Adipose tissue (tissue), 3 donors: ENCODE measurements around the gene COL23A1. TPM values are rescaled to one million over a fixed set of nuclear protein-coding genes. Genes with fewer than 3 reads are reported as not detected.
"Not testable (repeated sequence)": the region's sequence is repeated elsewhere in the genome, so short reads cannot be mapped to it uniquely, and the experiment has no call there.

Experiments
- H3K27ac ChIP-seq: one replicate; pipeline ENCODE4 v1.5.1; 2013; ENCODE audit warnings: low read depth, low read length
- WGBS, 3 donors: extraction: QIAGEN DNeasy Blood & Tissue Kit; methylation state at CpG; one replicate each; pipeline ENCODE4 v1.1.7; 2013; 5-methylcytosine and 5-hydroxymethylcytosine counted together
- polyA plus RNA-seq, 3 donors: library from polyadenylated mRNA; stranded (reverse); fragments of 200-250 nt; gene quantifications; one replicate each; pipeline ENCODE4 v1.2.3, GENCODE V29; 2013
- donor health status: healthy with polysubstance abuse.
- donor health status: Bipolar disorder and iron deficiency.
- donor health status: healthy.

Gene COL23A1
- polyA plus RNA-seq, 3 donors = 0.07 to 0.85 (median 0.45) TPM

DNA sequence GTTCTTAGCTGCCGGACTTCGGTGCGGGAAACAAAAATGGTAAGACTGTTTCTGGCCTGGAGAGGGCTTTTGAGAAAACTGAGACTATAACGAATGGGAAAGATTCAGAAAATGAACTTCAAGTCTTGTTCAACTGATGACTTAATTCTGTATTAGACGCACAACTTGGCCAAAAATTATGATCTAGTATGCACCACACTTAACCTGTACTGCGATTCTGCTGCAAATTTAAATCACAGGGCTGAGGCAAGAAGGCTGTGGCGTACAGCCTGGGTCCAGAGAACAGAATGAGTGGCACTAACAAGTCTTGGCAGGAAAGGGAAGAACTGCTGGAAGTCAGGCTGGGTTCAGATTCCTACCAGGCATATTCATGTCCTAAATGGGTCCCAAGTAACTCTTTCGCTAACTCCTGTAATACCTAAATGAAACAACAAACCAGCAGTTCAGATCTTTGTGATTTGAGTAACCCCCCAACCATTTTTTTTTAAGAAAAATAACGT lies 781 bp upstream of the COL23A1 start:
- WGBS, 3 donors = 36 to 40% (median 38%) methylated on average over 9 of the region's 9 CpGs
- H3K27ac ChIP-seq = no peak overlapping the region

- H3K27ac ChIP-seq = no peak overlapping the region
- 8 to 10% (median 9%) methylated on average over 71 to 91 of the region's 91 CpGs for WGBS, 3 donors
Measured at GRCh38 chr5:178589180-178590140, 733 bp downstream of the COL23A1 start.

DNA sequence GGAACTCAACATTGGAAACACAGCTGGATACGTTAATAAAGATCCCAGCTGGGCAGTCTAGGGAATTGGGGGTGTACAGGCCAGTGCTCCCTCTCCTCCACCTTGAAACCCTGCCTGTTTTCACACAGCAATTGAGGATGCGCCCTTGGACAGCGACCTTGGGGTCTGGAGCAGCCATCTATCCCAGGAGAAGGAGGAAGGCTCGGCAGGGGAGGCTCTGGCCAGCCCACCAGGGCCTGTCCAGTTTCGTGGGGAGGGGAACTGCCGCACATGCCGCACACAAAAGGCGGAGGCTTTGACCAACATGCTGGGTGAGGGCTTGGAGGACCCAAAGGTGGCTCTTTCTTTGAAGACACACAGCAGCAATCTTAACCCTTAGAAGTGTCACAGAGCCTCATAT lies 1.4 kb downstream of the COL23A1 start:
- no peak overlapping the region for H3K27ac ChIP-seq
- 61 to 79% (median 64%) methylated on average over 8 of the region's 8 CpGs for WGBS, 3 donors

DNA sequence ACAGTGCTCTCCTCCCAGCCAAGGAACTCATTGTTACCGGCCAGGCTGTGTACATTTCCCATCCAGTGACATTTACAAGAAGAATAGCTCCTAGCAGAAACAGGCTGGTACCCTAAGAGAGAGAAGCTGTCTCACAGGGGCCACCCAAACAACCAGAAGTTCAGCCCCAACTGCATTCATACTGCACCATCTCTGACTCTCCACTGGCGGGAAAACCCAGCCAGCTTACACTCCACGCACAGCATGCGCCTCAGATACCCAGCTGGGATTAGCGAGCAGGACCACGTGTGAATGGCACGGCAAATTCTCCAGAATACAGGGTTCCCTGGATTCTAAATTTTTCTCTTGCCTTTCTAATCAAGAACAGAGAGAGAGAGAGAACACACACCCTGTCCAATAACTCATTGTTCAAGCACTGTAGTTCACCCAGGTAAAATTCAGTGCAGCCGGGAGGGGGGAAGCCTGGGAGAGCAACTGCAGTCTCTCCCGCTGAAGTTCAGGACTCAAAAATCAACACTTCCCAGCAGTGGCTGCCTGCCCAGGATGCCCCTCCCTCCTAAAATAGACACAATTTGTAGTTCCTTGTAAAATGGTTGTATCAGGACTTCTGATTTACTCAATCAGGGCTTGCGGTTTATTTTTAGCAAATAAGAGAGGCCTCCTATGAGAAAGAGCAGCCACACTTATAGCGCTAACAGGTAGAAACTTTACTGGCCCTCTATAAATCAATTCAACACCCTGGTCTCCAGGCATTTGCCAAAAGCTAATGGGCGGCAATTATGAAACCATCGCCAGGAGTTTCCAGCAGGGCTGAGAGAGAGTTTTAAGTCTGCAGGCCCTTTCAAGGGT lies 2.2 kb downstream of the COL23A1 start:
- no peak overlapping the region for H3K27ac ChIP-seq
- WGBS, 3 donors = 57 to 71% (median 57%) methylated on average over 13 of the region's 13 CpGs

GRCh38 chr5:178586396-178586795 lies 3.8 kb downstream of the COL23A1 start:
- WGBS, 3 donors = 67 to 76% (median 72%) methylated on average over 2 of the region's 2 CpGs
- H3K27ac ChIP-seq = no peak overlapping the region

DNA sequence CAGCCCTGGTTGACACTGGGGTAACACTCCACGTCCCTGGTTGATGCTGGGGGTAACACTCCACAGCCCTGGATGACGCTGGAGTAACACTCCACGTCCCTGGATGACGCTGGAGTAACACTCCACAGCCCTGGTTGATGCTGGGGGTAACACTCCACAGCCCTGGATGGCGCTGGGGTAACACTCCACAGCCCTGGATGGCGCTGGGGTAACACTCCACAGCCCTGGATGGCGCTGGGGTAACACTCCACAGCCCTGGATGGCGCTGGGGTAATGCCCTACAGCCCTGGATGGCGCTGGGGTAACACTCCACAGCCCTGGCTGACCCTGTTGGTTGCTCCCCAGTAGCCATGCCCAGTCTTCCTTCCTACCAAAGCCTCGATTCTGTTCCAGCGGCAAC lies 4.8 kb downstream of the COL23A1 start:
- not testable (repeated sequence) for H3K27ac ChIP-seq
- 85 to 90% (median 87%) methylated on average over 11 of the region's 11 CpGs for WGBS, 3 donors

GRCh38 chr5:178583279-178583678 lies 6.9 kb downstream of the COL23A1 start:
- WGBS, 3 donors = 77 to 88% (median 85%) methylated on average over 8 of the region's 8 CpGs
- no peak overlapping the region for H3K27ac ChIP-seq

DNA sequence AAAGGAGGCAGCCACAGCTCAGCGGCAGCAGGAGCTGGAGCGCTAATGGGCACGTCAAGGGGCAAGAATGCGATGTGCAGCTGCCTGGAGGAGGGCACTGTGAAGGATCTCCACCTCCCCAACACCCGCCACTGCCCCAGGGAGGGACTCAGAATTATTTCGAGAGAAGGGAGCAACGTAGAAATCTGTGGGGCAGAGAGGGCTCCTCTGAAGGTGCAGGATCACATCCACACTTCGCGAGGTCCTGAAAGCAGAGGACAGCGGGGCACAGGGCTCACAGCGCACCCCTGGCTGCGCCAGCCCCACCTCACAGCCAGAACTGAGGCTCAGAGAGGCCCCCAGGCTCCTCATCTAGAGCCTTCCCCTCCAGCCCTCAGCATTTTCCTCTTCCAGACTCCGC lies 7.9 kb downstream of the COL23A1 start:
- 86 to 89% (median 89%) methylated on average over 13 of the region's 13 CpGs for WGBS, 3 donors
- H3K27ac ChIP-seq = no peak overlapping the region

- 63 to 70% (median 64%) methylated on average over 3 of the region's 3 CpGs for WGBS, 3 donors
- no peak overlapping the region for H3K27ac ChIP-seq
Measured at GRCh38 chr5:178581621-178582020, 8.6 kb downstream of the COL23A1 start.

GRCh38 chr5:178580271-178580955 lies 9.8 kb downstream of the COL23A1 start:
- no peak overlapping the region for H3K27ac ChIP-seq
- WGBS, 3 donors = 62 to 91% (median 87%) methylated on average over 15 of the region's 15 CpGs

GRCh38 chr5:178577944-178578343 lies 12.2 kb downstream of the COL23A1 start:
- WGBS, 3 donors = 79 to 91% (median 83%) methylated on average over 7 of the region's 7 CpGs
- no peak overlapping the region for H3K27ac ChIP-seq

DNA sequence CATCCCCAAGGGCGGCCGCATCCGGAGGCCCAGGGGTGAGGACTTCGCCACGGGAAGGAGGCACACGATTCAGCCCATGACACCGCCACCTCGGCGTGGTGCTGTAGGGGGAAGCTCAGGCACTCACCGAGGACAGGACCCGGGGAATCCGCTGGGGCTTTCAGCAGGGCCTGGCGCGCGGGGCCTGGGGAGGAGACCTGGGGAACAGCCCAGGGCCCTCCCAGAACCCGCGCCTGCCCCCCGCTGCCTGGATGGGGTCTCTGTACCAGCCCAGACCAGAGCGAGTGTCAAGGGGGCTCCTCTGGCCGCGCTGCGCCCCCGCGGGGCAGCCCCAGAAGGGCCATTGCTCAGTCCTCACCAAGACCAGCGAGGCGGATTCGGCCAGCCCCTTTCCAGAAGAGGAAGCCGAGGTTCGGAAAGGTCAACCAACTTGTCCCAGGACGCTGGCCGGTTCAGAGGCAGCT lies 12.8 kb downstream of the COL23A1 start:
- no peak overlapping the region for H3K27ac ChIP-seq
- WGBS, 3 donors = 37 to 49% (median 37%) methylated on average over 25 to 31 of the region's 31 CpGs

DNA sequence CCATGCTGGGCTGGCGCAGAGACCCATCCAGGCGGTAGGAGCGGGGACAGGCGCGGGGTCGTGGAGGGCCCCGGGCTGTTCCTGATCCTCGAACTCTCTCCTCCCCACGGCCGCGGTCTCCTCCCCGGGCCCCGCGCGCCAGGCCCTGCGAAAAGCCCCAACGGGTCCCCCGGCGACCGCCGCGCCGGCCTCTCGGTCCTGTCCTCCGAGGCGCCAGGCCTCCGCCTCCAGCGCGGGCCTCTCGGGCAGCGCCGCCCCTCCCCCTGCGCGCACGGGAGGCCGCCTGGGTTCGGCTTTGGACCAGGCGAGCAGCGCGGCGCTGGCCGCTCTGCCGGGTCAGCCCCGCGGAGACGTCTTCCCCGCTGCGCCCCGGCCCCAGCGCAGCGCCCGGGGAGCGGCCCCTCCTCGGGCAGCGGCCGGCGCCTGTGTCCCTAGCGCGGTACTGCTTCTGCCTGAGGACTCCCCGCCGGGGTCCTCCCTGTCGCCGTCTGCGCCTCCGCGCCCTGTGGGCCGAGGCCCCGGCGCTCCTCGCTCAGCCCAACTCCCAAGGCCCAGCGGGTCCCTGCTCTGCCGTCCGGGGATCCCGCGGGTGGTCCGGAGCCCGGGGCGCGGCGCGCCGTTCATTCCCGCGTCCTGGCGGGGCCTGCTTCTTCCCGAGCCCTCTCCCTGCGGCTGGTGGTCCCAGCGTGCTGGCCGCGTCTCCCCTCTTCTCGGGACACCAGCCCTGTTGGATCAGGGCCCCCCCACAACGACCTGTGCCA lies 13.4 kb downstream of the COL23A1 start:
- no peak overlapping the region for H3K27ac ChIP-seq
- 2 to 6% (median 5%) methylated on average over 26 to 92 of the region's 92 CpGs for WGBS, 3 donors

- WGBS, 3 donors = 82 to 93% (median 90%) methylated on average over 7 of the region's 7 CpGs
- no peak overlapping the region for H3K27ac ChIP-seq
Measured at GRCh38 chr5:178573216-178573615, 17.0 kb downstream of the COL23A1 start.

DNA sequence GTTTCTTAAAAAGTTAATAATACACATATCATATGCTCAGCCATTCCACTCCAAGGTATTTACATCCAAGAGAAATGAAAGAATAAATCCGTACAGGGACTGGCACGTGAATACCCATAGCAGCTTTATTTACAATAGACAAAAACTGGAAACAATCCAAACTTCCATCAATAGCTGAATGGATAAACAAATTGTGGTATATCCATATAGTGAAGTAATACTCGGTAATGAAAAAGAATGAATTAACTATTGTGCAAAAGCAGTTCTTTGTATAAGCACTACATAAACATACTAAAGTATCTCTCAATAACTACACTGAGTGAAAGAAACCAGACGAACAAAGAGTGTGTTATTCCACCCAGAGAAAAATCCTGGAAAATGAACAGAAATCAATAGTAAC lies 17.6 kb downstream of the COL23A1 start:
- WGBS, 3 donors = 71 to 94% (median 92%) methylated on average over 4 of the region's 4 CpGs
- no peak overlapping the region for H3K27ac ChIP-seq

DNA sequence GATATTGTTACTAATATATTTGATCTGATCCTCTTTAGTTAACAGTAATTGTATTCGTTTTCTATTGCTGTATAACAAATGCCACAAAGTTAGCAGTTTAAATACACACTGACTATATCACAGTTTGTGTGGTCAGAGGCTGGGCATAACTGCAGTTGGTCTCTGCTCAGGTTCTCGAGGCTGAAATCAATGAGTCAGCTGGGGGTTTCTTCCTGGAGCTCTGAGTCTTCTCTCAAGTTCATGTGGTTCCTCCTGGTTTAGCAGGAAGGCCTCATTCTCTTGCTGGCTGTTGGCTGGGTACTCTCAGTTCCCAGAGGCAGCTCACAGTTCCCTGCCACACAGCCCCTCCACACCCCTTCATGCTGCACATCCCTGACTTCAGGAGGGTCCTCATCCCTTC lies 20.7 kb downstream of the COL23A1 start:
- 36 to 61% (median 41%) methylated on average over 2 of the region's 2 CpGs for WGBS, 3 donors
- H3K27ac ChIP-seq = no peak overlapping the region

DNA sequence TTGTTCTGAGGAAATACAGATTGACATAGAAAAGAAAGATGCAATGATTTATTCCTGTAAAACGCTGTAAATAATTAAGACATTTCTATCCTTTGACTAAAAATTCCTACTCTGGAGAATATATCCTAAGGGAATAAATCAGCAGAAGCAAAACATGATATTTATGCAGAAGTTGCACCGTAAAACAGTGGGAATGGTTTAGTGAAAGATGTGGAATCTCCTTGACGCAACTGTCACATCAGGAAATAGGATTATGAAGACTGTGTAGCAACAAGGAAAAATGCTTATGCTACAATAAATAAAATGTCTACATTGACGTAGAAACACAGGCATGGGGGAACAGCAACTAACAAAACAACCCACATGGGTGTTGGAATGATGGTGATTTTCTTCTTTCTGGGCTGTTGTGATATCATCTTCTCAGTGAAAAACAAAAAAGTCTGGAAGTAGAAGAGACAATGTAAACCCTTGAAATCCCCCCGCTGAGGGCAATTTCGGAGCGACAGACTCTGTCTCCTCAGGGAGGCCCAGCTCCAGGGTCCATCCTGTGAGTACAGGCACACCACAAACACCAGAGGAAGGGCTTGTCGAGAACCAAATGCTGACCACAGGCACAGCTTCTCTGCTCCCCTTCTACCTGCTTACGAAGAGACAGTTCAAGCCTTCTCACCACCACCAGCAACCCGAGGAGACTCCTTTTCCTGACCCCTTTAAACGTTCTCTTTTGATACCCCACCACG lies 25.2 kb downstream of the COL23A1 start:
- WGBS, 3 donors = 40 to 53% (median 49%) methylated on average over 12 of the region's 12 CpGs
- no peak overlapping the region for H3K27ac ChIP-seq
